ENCODE data around the gene TMEM266.

DNA sequence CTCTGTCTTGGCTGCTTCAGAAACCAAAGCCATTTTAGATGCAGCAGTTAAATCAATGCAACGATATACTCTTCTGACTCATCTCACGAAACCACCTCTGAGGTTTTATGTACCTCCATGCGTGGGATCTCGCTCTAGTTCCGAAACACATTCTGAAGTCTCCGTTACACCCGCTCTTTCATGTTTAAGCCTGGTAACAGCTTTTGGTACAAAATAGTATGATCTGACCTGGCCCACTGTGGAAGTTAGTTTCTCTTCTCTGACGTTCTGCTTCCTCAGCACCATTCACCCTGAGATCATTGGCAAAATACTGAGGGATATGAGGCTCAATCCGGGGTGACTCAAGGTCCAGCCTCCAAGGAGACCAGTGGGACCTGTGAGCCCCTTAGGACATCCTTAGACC is 121.9 kb downstream of the TMEM266 start:
- TF ChIP-seq, protein P1, sequence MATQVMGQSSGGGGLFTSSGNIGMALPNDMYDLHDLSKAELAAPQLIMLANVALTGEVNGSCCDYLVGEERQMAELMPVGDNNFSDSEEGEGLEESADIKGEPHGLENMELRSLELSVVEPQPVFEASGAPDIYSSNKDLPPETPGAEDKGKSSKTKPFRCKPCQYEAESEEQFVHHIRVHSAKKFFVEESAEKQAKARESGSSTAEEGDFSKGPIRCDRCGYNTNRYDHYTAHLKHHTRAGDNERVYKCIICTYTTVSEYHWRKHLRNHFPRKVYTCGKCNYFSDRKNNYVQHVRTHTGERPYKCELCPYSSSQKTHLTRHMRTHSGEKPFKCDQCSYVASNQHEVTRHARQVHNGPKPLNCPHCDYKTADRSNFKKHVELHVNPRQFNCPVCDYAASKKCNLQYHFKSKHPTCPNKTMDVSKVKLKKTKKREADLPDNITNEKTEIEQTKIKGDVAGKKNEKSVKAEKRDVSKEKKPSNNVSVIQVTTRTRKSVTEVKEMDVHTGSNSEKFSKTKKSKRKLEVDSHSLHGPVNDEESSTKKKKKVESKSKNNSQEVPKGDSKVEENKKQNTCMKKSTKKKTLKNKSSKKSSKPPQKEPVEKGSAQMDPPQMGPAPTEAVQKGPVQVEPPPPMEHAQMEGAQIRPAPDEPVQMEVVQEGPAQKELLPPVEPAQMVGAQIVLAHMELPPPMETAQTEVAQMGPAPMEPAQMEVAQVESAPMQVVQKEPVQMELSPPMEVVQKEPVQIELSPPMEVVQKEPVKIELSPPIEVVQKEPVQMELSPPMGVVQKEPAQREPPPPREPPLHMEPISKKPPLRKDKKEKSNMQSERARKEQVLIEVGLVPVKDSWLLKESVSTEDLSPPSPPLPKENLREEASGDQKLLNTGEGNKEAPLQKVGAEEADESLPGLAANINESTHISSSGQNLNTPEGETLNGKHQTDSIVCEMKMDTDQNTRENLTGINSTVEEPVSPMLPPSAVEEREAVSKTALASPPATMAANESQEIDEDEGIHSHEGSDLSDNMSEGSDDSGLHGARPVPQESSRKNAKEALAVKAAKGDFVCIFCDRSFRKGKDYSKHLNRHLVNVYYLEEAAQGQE (IDR thresholded peaks at IDR 0.05; ENCODE audit: unreplicated experiment), result no peak
- TF ChIP-seq, protein P2, sequence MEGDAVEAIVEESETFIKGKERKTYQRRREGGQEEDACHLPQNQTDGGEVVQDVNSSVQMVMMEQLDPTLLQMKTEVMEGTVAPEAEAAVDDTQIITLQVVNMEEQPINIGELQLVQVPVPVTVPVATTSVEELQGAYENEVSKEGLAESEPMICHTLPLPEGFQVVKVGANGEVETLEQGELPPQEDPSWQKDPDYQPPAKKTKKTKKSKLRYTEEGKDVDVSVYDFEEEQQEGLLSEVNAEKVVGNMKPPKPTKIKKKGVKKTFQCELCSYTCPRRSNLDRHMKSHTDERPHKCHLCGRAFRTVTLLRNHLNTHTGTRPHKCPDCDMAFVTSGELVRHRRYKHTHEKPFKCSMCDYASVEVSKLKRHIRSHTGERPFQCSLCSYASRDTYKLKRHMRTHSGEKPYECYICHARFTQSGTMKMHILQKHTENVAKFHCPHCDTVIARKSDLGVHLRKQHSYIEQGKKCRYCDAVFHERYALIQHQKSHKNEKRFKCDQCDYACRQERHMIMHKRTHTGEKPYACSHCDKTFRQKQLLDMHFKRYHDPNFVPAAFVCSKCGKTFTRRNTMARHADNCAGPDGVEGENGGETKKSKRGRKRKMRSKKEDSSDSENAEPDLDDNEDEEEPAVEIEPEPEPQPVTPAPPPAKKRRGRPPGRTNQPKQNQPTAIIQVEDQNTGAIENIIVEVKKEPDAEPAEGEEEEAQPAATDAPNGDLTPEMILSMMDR (conservative IDR thresholded peaks at IDR 0.05; ENCODE audit: low read depth in 2 of 2), result no peak
- TF ChIP-seq EZH2phosphoT487 (IDR thresholded peaks at IDR 0.05; ENCODE audit: unreplicated experiment), result no peak

Measured in GM23338 (cell line).